ENCODE data around the gene ACP5. TPM values are rescaled to one million over a fixed set of nuclear protein-coding genes. Genes with fewer than 3 reads are reported as not detected.

ACP5 gene
- total RNA-seq: 0.66 TPM in 1 of 2 replicates, not detected in the other

GRCh38 chr19:11577451-11578257 is at the start of gene ACP5:
Gene ACP5, minus strand, starts transcription at chr19:11577645. Its CDS starts 328 bp downstream, at chr19:11577317.

GRCh38 chr19:11597202-11598102 is 20.0 kb upstream of the ACP5 start, which contains the start of gene ZNF627:
Gene ZNF627, plus strand, starts transcription at chr19:11597483. Its CDS starts 145 bp downstream, at chr19:11597628.

DNA sequence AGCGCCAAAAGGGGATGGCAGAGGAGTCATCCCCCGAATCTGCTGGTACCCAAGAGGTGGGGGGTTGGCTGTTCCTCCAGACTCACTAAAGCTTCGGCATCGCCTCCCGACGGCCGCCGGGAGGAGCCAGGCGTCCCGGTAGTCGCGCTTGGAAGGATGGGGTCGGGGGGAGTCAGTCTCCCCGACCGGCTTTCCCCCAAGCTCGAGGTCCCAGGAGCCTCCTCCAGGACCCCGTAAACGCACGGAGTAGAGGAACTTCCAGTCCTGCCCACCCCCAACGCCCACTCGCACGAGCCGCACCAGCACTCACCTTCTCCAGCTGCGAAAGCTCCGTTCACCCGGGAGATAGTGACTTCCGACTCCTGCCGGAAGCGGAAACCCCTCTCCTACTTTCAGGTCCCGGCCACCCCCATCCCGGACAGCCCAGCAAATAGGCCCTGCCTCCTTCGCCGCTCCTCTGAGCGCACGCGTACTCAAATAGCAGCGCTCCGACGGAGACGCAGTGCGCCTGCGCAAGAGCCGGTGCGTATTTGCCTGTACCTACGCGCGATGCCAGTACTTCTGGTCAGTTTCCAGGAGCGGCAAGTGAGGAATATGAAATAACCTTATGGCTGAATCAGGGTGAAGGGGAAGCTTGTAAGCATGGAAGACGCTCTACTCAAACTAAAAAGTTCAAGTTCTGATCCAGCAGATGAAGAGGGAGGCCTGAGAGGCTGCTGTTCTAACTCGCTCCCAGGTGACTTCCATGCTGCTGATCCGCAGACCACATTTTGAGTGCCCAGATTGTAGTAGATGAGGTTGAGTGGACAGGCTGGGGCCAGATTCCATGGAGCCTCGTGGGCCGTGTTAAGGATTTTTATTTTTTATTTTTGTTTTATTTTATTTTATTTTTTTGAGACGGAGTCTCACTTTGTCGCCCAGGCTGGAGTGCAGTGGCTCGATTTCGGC is 18.3 kb downstream of the ACP5 start, which contains the start of gene ELOF1:
Gene ELOF1 (minus strand): TSS at position 350 of the 948 bp plus-strand sequence. CDS start 4,883 bp downstream, outside the sequence.

GRCh38 chr19:11538232-11539036 is 39.0 kb downstream of the ACP5 start, which contains the start of gene CNN1:
Gene CNN1, plus strand, starts transcription at chr19:11538851. Its CDS starts 77 bp downstream, at chr19:11538928.

DNA sequence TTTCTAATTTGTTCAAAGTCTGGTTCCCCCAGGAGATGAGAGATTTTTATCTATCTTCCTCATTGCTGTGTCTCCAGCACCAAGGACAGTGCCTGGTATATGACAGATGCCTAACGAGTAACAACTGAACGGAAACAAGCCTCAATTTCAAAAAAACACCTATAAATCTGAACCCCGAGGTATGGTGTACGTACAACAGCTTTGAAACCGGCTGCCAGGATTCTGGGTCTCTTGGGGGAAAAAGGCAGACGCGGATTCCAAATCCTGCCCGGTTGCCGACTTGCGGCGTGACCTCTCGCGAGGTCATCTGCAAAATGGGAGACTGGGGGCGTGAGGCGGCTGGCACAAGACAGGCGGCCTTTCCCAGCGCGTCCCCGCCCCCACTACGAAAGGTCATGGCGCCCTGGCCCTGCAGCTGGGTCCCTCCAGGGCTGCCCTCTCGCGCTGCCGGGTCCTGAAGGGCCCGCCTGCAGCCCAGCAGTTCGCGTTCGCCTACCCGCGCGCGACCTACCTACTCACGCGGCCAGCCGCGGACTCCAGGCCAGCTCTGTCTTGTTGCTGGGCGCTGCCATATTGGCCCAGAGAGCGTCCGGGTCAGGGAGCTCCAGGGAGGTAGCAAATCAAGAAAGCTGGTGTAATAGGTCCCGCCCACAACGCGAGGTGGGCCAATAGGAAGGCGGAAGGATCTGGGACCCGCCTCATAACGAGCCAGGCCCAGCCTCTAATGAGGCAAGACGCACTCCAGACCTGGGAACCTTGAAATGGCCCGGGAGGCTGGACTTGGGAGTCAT is 48.7 kb downstream of the ACP5 start, which contains the start of gene ECSIT:
Gene ECSIT (minus strand): TSS at position 584 of the 791 bp plus-strand sequence. CDS start 9,964 bp downstream, outside the sequence.

Other genes with a start within 250 kb of the ACP5 start
- gene RAB3D, start 238.0 kb downstream of the ACP5 start, total RNA-seq: 15.9 and 21.8 TPM in 2 replicates
- gene TMEM205, start 231.4 kb downstream of the ACP5 start, total RNA-seq: 120 and 124 TPM in 2 replicates
- gene CCDC159, start 231.1 kb downstream of the ACP5 start, total RNA-seq: 4.4 and 9.8 TPM in 2 replicates
- 12.4 and 23.5 TPM in 2 replicates for gene PLPPR2, start 222.2 kb downstream of the ACP5 start, total RNA-seq
- 0.50 and 0.87 TPM in 2 replicates for gene SWSAP1, start 203.0 kb downstream of the ACP5 start, total RNA-seq
- gene EPOR, start 193.3 kb downstream of the ACP5 start, total RNA-seq: 7.6 and 9.4 TPM in 2 replicates
- gene RGL3, start 158.3 kb downstream of the ACP5 start, total RNA-seq: 5.1 and 5.3 TPM in 2 replicates
- gene ODAD3, start 142.5 kb downstream of the ACP5 start, total RNA-seq: 0.66 TPM in 1 of 2 replicates, not detected in the other
- gene PRKCSH, start 142.0 kb downstream of the ACP5 start, total RNA-seq: 144 and 290 TPM in 2 replicates
- gene ELAVL3, start 96.6 kb downstream of the ACP5 start, total RNA-seq: 0.29 and 0.33 TPM in 2 replicates
- 3.3 and 3.5 TPM in 2 replicates for gene ZNF653, start 71.8 kb downstream of the ACP5 start, total RNA-seq
- gene ECSIT, start 48.5 kb downstream of the ACP5 start, total RNA-seq: 30.8 and 50.8 TPM in 2 replicates
- 8.9 and 9.3 TPM in 2 replicates for gene CNN1, start 38.8 kb downstream of the ACP5 start, total RNA-seq
- gene ELOF1, start 18.4 kb downstream of the ACP5 start, total RNA-seq: 24.1 and 31.8 TPM in 2 replicates
- gene ZNF627, start 19.8 kb upstream of the ACP5 start, total RNA-seq: 18.9 and 20.4 TPM in 2 replicates
- gene ZNF823, start 161.3 kb upstream of the ACP5 start, total RNA-seq: 4.3 and 5.4 TPM in 2 replicates
- gene ZNF441, start 189.4 kb upstream of the ACP5 start, total RNA-seq: 12.2 and 15.9 TPM in 2 replicates
- gene ZNF491, start 220.9 kb upstream of the ACP5 start, total RNA-seq: 3.8 and 4.6 TPM in 2 replicates
- gene ZNF440, start 236.6 kb upstream of the ACP5 start, total RNA-seq: 10.4 and 14.5 TPM in 2 replicates

Data from smooth muscle cell of trachea (primary cell).